IMR-90 (cell line): ENCODE measurements around the gene SLC6A4. TPM values are rescaled to one million over a fixed set of nuclear protein-coding genes. Genes with fewer than 3 reads are reported as not detected.

Experiments used
- ATAC-seq: fragments of 200-7000 bp; cut with Tn5 transposase; 2 replicates; pipeline ENCODE4 v1.9.1; 2020; ENCODE audit warnings: low read depth, mild to moderate bottlenecking, moderate library complexity
- BruUV-seq: library from RNA; stranded (reverse); fragments of 400-500 nt; replicated peaks from 2 replicates; lab custom pipeline; 2021; lab: Mats Ljungman, UMichigan
- CTCF ChIA-PET: fragments of 300-600 bp; formaldehyde crosslinking; extraction: SDS; loops from one replicate; lab custom pipeline; 2021; ENCODE audit warnings: antibody characterized with exemption; lab: Yijun Ruan, JAX
- POLR2A ChIA-PET: fragments of 300-600 bp; sonication (Branson Sonifier 250); formaldehyde crosslinking; loops from one replicate; lab custom pipeline; 2022; ENCODE audit warnings: antibody characterized with exemption; ENCODE audit not compliant: unreplicated experiment; lab: Charles Lee
- DNase-seq: peaks from one replicate; pipeline ENCODE4 v3.0.0; 2013
- H2AFZ ChIP-seq: replicated peaks from 2 replicates; pipeline ENCODE3; 2013; ENCODE audit warnings: low read length, mild to moderate bottlenecking; ENCODE audit not compliant: poor library complexity
- H2AK5ac ChIP-seq: 2 replicates; pipeline ENCODE4 v1.6.1; 2013; ENCODE audit warnings: low read depth, low read length, inconsistent platforms
- H2AK9ac ChIP-seq: replicated peaks from 2 replicates; pipeline ENCODE3; 2013; ENCODE audit warnings: mild to moderate bottlenecking, low read depth, low read length, moderate library complexity; ENCODE audit not compliant: poor library complexity
- H2BK120ac ChIP-seq: 2 replicates; pipeline ENCODE4 v1.6.1; 2013; ENCODE audit warnings: low read depth, low read length, inconsistent platforms
- H2BK15ac ChIP-seq: 3 replicates; pipeline ENCODE4 v1.6.1; 2013; ENCODE audit warnings: low read depth, low read length, inconsistent platforms
- H2BK20ac ChIP-seq: 2 replicates; pipeline ENCODE4 v1.6.1; 2013; ENCODE audit warnings: low read depth, mild to moderate bottlenecking, inconsistent platforms, low read length, moderate library complexity
- H2BK5ac ChIP-seq: 2 replicates; pipeline ENCODE4 v1.6.1; 2013; ENCODE audit warnings: mild to moderate bottlenecking, low read depth, low read length, inconsistent platforms; ENCODE audit not compliant: poor library complexity, severe bottlenecking
- H3K14ac ChIP-seq: replicated peaks from 2 replicates; pipeline ENCODE4 v1.6.1; 2013; ENCODE audit warnings: low read depth, low read length, inconsistent platforms
- H3K18ac ChIP-seq: 2 replicates; pipeline ENCODE4 v1.6.1; 2013; ENCODE audit warnings: low read depth, low read length, control low read depth
- H3K23ac ChIP-seq: 2 replicates; pipeline ENCODE4 v1.6.1; 2013; ENCODE audit warnings: low read depth, low read length, inconsistent platforms
- H3K27ac ChIP-seq: 2 replicates; pipeline ENCODE4 v1.5.1; 2013; ENCODE audit warnings: mild to moderate bottlenecking, control low read depth, low read length; ENCODE audit not compliant: insufficient read depth
- H3K27me3 ChIP-seq: 2 replicates; pipeline ENCODE4 v1.6.1; 2013; ENCODE audit warnings: low read length; ENCODE audit not compliant: control insufficient read depth, insufficient read depth
- H3K36me3 ChIP-seq: 2 replicates; pipeline ENCODE4 v1.6.1; 2013; ENCODE audit warnings: low read length, mixed read lengths; ENCODE audit not compliant: control insufficient read depth, insufficient read depth
- H3K4ac ChIP-seq: 2 replicates; pipeline ENCODE4 v1.6.1; 2013; ENCODE audit warnings: low read depth, low read length, inconsistent platforms
- H3K4me1 ChIP-seq: 2 replicates; pipeline ENCODE4 v1.6.1; 2013; ENCODE audit warnings: low read length, mixed read lengths; ENCODE audit not compliant: control insufficient read depth, insufficient read depth
- H3K4me2 ChIP-seq: 2 replicates; pipeline ENCODE4 v1.6.1; 2013; ENCODE audit warnings: low read depth, mild to moderate bottlenecking, control low read depth, low read length, moderate library complexity
- H3K4me3 ChIP-seq: 2 replicates; pipeline ENCODE4 v1.5.1; 2013; ENCODE audit warnings: low read depth, mild to moderate bottlenecking, control low read depth, low read length, moderate library complexity; ENCODE audit not compliant: insufficient read depth
- H3K56ac ChIP-seq: 2 replicates; pipeline ENCODE4 v1.6.1; 2013; ENCODE audit warnings: low read length, inconsistent platforms; ENCODE audit not compliant: insufficient read depth; ENCODE audit errors: extremely low read depth
- H3K79me1 ChIP-seq, 2 experiments: 2 replicates each; pipeline ENCODE4 v1.6.1; 2013; ENCODE audit warnings: low read length in 2 of 2, inconsistent platforms in 1 of 2, low read depth in 1 of 2
- H3K9ac ChIP-seq: 2 replicates; pipeline ENCODE4 v1.6.1; 2013; ENCODE audit warnings: low read depth, low read length, control low read depth
- H3K9me1 ChIP-seq: 2 replicates; pipeline ENCODE4 v1.6.1; 2013; ENCODE audit warnings: low read length, inconsistent platforms; ENCODE audit not compliant: insufficient read depth
- H3K9me3 ChIP-seq: 2 replicates; pipeline ENCODE4 v1.6.1; 2013; ENCODE audit warnings: low read length; ENCODE audit not compliant: control insufficient read depth, insufficient read depth
- H4K20me1 ChIP-seq: 2 replicates; pipeline ENCODE4 v1.6.1; 2013; ENCODE audit warnings: low read length, inconsistent platforms; ENCODE audit not compliant: insufficient read depth
- H4K5ac ChIP-seq: 2 replicates; pipeline ENCODE4 v1.6.1; 2013; ENCODE audit warnings: mild to moderate bottlenecking, low read depth, low read length, control low read depth
- H4K8ac ChIP-seq, 2 experiments: 2 replicates each; pipeline ENCODE4 v1.6.1; 2013; ENCODE audit warnings: low read depth in 2 of 2, low read length in 2 of 2, control low read depth in 1 of 2, inconsistent platforms in 1 of 2
- H4K91ac ChIP-seq: 2 replicates; pipeline ENCODE4 v1.6.1; 2013; ENCODE audit warnings: low read depth, low read length, inconsistent platforms; ENCODE audit not compliant: insufficient read depth
- BHLHE40 ChIP-seq: fragments of 150-350 bp; IDR thresholded peaks from 2 replicates; pipeline ENCODE4 v1.6.1; 2016; ENCODE audit warnings: mild to moderate bottlenecking, low read depth, low read length
- POLR2A ChIP-seq: IDR thresholded peaks from 2 replicates; pipeline ENCODE4 v1.6.1; 2012; ENCODE audit warnings: mild to moderate bottlenecking, low read depth, low read length
- RAD21 ChIP-seq: IDR thresholded peaks from 2 replicates; pipeline ENCODE4 v1.6.1; 2012; ENCODE audit warnings: low read length, improper control_type of control experiment
- RCOR1 ChIP-seq: IDR thresholded peaks from 2 replicates; pipeline ENCODE4 v1.6.1; 2012; ENCODE audit warnings: mild to moderate bottlenecking, low read length, improper control_type of control experiment; ENCODE audit not compliant: insufficient replicate concordance
- SMC3 ChIP-seq: fragments of 150-350 bp; IDR thresholded peaks from 2 replicates; pipeline ENCODE4 v1.6.1; 2016; ENCODE audit warnings: low read depth, mild to moderate bottlenecking, antibody characterized with exemption, low read length, moderate library complexity
- dilution Hi-C: fragments of 300-500 bp; cut with HindIII; formaldehyde crosslinking; loops from one replicate; pipeline ENCODE4 v1.14.3; 2018; ENCODE audit warnings: low sequenced_read_pairs; ENCODE audit not compliant: unreplicated experiment
- in situ Hi-C: fragments of 300-500 bp; cut with MboI; formaldehyde crosslinking; loops from 3 replicates; pipeline ENCODE4 v1.14.3; 2019; ENCODE audit warnings: low sequenced_read_pairs, inconsistent platforms, mixed read lengths
- intact Hi-C: fragments of 100-400 bp; cut with micrococcal nuclease; formaldehyde crosslinking; loops from 2 replicates; pipeline ENCODE4 v1.10.0; 2022
- polyA plus RNA-seq, 3 experiments: library from polyadenylated mRNA; depleted of rRNA; stranded (reverse); fragments of >200 nt; gene quantifications; 2 replicates each; pipeline ENCODE4 v1.2.3, GENCODE V29; 2012; ENCODE audit warnings: low replicate concordance in 1 of 3
- total RNA-seq: library from RNA; depleted of rRNA; stranded (reverse); fragments of >200 nt; gene quantifications from 2 replicates; pipeline ENCODE4 v1.2.3, GENCODE V29; 2012
- TF ChIP-seq, protein P1 (sequence below): conservative IDR thresholded peaks from 2 replicates; pipeline ENCODE4 v1.5.1; 2012; ENCODE audit warnings: mild to moderate bottlenecking, low read depth, low read length, improper control_type of control experiment

The SLC6A4 gene
- total and polyA plus RNA-seq, 2 of the 4 experiments (the other 2 are of a cell fraction), result under 0.01 TPM; not detected in 1

DNA sequence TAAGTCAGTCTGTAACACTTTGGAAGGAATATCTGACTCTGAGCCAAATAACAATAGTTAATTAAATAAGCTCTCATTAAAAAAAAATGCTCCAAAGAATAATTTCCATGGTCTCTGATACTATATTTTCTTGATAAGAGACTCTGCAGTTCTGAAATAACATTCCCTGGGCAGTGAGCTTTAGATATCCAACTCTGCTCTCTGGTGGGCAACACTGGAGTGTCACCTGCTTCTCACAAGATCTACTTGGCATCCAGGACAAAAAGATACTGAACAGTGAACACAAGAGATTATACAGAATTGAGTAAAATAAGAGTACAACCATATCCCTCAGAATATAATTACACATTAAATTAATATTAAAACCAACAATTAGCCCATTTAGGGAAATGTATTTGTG is 42.5 kb upstream of the SLC6A4 start:
- no peaks in the 10 kb centered on the region for H4K20me1 ChIP-seq
- H3K79me1 ChIP-seq, result peaks cover 0 to 3% of the 10 kb centered on the region in 2 experiments; a peak in 1 of 4 replicates
- ChIA-PET CTCF (interaction anchor here (1.1 kb wide), 1 partner anchor 153 kb away, joined by 4 read pairs; no protein-coding TSS in a partner anchor), POLR2A (no interaction called here)
- H3K14ac ChIP-seq, result no peak overlapping the region
- no peak for TF ChIP-seq RCOR1
- TF ChIP-seq, protein P1, sequence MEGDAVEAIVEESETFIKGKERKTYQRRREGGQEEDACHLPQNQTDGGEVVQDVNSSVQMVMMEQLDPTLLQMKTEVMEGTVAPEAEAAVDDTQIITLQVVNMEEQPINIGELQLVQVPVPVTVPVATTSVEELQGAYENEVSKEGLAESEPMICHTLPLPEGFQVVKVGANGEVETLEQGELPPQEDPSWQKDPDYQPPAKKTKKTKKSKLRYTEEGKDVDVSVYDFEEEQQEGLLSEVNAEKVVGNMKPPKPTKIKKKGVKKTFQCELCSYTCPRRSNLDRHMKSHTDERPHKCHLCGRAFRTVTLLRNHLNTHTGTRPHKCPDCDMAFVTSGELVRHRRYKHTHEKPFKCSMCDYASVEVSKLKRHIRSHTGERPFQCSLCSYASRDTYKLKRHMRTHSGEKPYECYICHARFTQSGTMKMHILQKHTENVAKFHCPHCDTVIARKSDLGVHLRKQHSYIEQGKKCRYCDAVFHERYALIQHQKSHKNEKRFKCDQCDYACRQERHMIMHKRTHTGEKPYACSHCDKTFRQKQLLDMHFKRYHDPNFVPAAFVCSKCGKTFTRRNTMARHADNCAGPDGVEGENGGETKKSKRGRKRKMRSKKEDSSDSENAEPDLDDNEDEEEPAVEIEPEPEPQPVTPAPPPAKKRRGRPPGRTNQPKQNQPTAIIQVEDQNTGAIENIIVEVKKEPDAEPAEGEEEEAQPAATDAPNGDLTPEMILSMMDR, result peak; percentile 59
- TF ChIP-seq RAD21, result peak; percentile 69
- no peak for TF ChIP-seq BHLHE40
- TF ChIP-seq POLR2A, result no peak
- peak; percentile 87 for TF ChIP-seq SMC3
- peaks cover 23% of the 10 kb centered on the region for H3K36me3 ChIP-seq
- no peak overlapping the region for H3K4ac ChIP-seq
- H3K56ac ChIP-seq, result no peak overlapping the region
- no peaks in the 10 kb centered on the region for H3K9me3 ChIP-seq
- H2AK5ac ChIP-seq, result no peak overlapping the region
- no peak overlapping the region for H2BK5ac ChIP-seq
- intact Hi-C loops, result loop anchor here (1.0 kb wide), 2 partner anchors 153 to 174 kb away; no protein-coding TSS in a partner anchor
- H2BK15ac ChIP-seq, result no peak overlapping the region
- H3K4me2 ChIP-seq, result no peak overlapping the region
- no peak overlapping the region for H3K23ac ChIP-seq
- H4K8ac ChIP-seq, result no peak overlapping the region
- H2AK9ac ChIP-seq, result no peak overlapping the region
- H2BK20ac ChIP-seq, result no peak overlapping the region
- peak; percentile 61; the same call in 1 of the 2 replicates for ATAC-seq
- no peak overlapping the region for H2BK120ac ChIP-seq
- H3K9ac ChIP-seq, result no peak overlapping the region
- no peak overlapping the region for H3K18ac ChIP-seq
- H4K91ac ChIP-seq, result no peak overlapping the region
- no peaks in the 10 kb centered on the region; the same call in 1 of the 2 replicates for H3K4me1 ChIP-seq
- no peaks in the 10 kb centered on the region for H3K27me3 ChIP-seq
- DNase-seq, result peak; percentile 69
- H3K4me3 ChIP-seq, result no peak overlapping the region
- dilution Hi-C loops, result no loop called here
- H3K27ac ChIP-seq, result no peak overlapping the region
- BruUV-seq, result no TSS peak
- H3K9me1 ChIP-seq, result no peaks in the 10 kb centered on the region
- in situ Hi-C loops, result no loop called here
- no peak overlapping the region for H4K5ac ChIP-seq
- no peak overlapping the region for H2AFZ ChIP-seq
